GM19467 (cell line): Measurements from ENCODE around the gene DUSP22.

Source experiments
- ATAC-seq: cut with Tn5 transposase; IDR thresholded peaks from one replicate; pipeline ENCODE4 v1.9.1; 2021; ENCODE audit warnings: mild to moderate bottlenecking, moderate library complexity; ENCODE audit not compliant: unreplicated experiment

The DUSP22 gene

GRCh38 chr6:391559-392440 is 99.5 kb downstream of the DUSP22 start, which contains the start of gene IRF4:
Gene IRF4 (plus strand): TSS chr6:391752. CDS start chr6:393153, 1,401 bp downstream.
- ATAC-seq, result peak; percentile 42

GRCh38 chr6:392441-393390 is 100.4 kb downstream of the DUSP22 start:
- ATAC-seq, result no peak

DNA sequence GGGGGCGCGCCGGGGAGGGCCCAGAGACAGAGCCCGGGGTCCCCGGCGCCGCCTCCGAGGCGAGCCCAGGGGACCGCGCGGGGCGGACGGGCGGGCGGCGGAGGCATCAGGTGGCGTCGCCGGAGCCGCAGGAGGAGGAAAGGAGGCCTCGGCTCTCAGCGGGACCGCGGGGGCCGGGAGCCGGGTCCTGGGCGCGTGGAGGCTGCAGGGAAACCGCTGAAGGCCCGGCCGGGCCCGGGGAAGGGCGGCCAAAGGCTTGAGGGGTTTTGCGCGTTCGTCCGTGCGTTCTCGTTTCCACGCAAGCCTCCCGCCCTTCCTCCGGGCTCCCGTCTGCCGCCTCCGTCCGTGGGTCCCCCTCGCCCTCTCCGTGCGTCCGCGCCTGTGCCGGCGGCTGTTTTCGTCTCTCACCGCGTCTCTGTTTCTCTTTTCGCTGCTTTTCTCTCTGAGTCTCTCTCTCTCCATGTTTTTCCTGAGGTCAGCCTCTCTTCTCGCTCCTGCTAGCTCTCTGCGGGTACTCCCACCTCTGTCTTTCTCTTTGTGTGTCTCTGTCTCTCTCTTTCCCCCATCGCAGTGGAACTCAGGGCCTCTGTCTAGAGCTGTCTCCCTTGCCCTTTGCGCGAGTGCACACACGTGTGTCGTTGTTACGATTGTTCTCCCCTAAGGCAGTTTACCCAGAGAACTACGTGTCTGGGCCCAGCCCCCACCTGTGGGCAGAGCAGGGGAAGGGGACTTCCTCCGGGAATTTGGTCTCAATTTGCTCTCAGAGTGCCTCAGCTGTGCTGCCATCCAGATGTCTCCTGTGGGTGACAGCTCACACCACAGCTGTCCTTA is 101.3 kb downstream of the DUSP22 start:
- ATAC-seq, result no peak

DNA sequence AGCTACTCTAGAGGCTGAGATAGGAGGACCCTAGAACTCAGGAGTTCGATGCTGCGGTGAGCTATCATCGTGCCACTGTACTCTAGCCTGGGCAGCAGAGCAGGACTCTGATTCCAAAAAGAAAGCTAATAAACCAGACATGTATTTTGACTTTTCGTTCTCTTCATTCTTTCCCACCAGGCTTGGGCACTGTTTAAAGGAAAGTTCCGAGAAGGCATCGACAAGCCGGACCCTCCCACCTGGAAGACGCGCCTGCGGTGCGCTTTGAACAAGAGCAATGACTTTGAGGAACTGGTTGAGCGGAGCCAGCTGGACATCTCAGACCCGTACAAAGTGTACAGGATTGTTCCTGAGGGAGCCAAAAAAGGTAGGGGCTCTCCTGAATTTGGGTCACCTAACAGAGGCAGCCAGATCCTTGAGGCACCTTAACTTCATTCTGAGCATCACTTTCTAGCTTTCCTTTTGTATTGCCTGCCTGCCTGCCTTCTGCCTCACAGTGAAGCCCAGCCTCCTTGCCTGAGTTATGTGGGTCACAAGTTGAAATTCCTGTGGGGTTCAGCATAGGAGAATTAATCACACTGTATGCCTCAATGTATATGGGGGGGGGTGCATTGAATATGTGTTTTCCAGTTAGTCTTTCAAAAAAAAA is 102.5 kb downstream of the DUSP22 start:
- no peak for ATAC-seq

DNA sequence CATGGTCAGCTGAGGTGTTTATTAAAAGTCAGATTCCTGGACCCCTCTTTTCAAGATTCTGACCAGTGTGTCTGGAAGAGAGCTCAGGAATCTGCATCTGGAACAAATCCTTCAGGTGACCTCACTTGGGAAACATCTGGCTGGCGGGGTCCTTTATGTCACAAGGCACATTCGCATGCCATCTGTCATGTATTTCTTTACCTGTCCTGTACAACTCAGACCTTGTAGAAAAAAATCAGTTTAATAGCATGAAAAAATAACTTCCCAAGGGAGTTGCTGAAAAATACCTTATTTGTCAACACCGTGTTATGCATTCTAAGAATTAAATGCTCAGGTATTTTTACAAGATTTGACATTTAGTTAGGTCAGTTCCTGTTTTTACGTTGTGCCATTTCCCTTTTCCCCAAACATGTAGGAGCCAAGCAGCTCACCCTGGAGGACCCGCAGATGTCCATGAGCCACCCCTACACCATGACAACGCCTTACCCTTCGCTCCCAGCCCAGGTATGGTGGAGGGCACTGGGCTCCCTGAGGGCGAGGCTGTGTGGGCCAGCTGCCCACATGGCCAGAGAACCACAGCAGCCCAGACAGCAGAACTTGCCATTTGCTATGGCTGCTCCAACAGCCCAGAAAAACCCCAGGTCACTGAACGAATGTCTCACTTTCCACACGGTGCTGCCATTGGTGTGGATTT is 103.3 kb downstream of the DUSP22 start:
- ATAC-seq, result no peak

GRCh38 chr6:396126-396520 is 103.8 kb downstream of the DUSP22 start:
- ATAC-seq, result no peak

- ATAC-seq, result no peak
These were observed 104.8 kb downstream of the DUSP22 start for GRCh38 chr6:397056-397455.

- ATAC-seq, result no peak
These were observed 105.3 kb downstream of the DUSP22 start for GRCh38 chr6:397604-398003.

DNA sequence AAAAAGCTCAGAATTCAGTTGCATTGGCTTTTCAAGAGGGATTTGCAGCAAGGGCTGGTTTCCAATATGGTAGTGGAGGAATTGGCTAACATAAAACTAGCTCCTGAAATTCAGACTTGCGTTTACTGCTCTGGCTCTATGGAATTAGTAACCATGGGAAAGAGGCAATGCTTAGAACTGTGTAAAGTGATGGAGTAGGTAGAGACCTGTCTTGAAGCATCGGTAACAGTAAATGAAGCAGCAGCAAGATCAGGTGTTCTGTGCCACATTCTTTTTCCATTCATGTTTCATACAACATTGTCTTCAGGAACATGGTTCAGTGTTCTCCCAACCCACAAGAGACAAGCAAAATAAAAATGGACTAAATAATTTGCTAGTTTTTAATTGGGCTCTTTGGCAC is 105.8 kb downstream of the DUSP22 start:
- ATAC-seq, result no peak

GRCh38 chr6:398558-399078 is 106.3 kb downstream of the DUSP22 start:
- ATAC-seq, result no peak

GRCh38 chr6:399785-400534 is 107.7 kb downstream of the DUSP22 start:
- ATAC-seq, result peak; percentile 35

- no peak for ATAC-seq
These were observed 108.5 kb downstream of the DUSP22 start for GRCh38 chr6:400815-401214.
